ENCODE measurements around the gene SLC37A4.
"Not testable (repeated sequence)": the region's sequence is repeated elsewhere in the genome, so short reads cannot be mapped to it uniquely, and the experiment has no call there.

Gene SLC37A4

DNA sequence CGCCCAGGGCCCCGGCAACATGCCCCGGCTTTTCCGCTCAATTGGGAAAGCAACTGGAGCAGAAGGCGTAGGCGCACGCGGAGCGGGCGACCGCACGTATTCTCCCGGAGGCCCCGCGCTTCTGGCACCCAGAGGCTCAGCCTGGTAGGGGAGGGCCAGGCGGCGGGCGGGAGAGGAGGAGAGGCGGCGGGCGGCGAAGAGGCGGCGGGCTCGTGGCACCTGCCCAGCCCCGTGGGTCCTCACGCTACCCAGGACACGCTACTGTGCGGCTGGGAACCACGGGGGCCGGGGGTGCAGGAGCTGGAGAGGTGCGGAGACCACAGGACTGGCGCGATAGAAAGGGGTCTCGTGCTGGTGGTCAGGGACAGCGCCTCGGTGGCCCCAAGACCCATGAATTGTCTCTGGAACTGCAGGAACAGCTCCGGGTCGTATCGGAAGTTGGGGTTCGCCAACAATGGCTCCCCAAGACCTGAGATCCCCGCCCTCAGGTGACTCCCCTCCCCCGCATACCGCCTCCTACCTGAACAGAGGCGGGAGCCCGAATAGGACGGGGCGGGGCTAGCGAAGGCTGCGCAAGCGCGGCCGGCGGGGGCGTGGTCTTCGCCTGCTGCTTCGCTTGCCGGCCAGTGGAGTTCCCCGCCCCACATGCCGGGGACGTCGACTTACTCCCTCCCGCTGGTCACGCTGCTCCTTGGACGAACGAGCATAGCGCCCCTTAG is at the start of gene SLC37A4:
Gene SLC37A4, minus strand, starts transcription at position 549 of the 719 bp plus-strand sequence.
- DNase-seq (ENCODE audit: low spot score) = peak; percentile 99

DNA sequence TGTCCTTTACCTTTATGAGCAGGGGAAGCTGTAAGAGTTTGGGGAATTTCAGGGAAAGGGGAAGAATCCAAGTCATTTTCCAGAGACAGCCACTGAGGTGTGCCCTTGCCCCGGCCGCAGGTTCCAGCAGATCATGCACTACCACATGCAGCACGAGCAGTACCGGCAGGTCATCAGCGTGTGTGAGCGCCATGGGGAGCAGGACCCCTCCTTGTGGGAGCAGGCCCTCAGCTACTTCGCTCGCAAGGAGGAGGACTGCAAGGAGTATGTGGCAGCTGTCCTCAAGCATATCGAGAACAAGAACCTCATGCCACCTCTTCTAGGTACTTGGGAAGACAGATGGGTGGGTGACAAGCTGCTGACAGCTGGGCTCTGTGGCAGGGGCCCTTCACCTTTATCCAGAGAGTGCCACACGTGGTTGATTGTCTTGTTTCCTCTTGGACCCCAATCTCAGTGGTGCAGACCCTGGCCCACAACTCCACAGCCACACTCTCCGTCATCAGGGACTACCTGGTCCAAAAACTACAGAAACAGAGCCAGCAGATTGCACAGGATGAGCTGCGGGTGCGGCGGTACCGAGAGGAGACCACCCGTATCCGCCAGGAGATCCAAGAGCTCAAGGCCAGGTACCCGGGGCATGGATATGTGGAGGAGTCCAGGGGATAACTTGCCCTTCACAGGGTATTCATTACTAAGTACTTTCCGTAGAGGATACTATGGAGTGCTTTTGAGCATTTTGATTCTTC is 48.2 kb upstream of the SLC37A4 start:
- no peak for DNase-seq (ENCODE audit: low spot score)

DNA sequence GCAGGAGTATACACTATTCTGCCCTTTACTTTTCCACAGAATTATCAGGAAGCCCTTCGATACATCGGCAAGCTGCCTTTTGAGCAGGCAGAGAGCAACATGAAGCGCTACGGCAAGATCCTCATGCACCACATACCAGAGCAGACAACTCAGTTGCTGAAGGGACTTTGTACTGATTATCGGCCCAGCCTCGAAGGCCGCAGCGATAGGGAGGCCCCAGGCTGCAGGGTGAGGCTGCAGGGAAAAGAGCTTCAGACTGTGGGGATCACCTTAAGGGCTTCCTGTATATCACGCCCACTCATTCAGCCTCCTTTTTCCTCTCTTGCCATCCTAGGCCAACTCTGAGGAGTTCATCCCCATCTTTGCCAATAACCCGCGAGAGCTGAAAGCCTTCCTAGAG is 47.2 kb upstream of the SLC37A4 start:
- DNase-seq (ENCODE audit: low spot score) = no peak

DNA sequence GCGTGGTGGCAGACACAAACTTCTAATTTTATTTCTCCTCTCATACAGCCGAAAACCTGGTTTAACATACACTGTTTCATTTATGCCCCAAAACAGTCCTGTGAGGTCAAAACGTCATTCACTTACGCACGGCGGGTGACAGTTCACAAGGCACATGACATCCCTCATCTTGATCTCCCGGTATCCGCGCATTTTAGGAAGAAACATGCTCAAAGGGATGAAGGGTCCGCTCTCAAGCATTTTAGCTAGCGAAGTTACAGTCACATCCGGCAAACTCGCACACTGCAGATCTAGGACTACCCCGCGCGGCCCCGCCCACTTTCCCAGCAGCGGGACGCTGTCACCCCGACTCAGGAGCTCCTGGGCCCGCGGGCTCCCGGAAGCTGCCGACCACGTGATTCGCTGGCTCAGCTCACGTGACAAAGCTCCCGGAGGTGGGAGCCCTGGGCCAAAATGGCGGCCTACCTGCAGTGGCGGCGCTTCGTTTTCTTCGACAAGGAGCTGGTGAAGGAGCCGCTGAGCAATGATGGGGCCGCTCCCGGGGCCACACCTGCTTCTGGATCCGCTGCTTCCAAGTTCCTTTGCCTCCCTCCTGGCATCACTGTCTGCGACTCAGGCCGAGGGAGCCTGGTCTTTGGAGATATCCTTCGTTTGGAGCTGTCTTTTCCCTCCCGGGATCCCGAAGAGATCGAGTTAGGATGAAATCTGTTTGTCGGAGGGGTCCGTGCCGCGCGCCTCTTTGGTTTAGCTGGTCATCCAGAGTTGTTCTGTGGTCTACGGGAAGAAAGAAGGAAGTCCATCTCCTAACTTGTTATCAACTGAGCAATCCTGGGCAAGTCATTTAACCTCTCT is 36.9 kb upstream of the SLC37A4 start, which contains the start of gene VPS11:
Gene VPS11, plus strand, starts transcription at position 448 of the 852 bp plus-strand sequence. Its CDS starts 6 bp downstream, at position 454.
- peak; percentile 99 for DNase-seq (ENCODE audit: low spot score)

DNA sequence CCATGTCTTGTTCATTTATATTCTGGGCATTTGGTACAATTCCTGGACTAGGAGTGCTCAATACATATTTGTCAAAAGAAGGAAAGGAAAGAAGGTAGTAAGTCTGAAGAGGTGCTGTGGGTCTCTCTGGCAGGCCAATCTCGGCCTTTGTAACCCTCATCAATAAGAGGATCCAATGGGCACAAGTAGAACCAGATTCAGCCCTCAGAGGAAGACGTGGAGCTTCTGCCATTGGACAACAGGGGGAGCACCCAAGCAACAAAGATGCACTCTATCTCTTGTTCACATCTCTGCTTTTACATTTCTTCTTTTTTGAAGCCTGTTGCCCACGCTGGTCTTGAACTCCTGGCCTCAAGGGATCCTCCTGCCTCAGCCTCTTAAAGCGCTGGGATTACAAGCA is 34.7 kb upstream of the SLC37A4 start:
- peak; percentile 51 for DNase-seq (ENCODE audit: low spot score)

DNA sequence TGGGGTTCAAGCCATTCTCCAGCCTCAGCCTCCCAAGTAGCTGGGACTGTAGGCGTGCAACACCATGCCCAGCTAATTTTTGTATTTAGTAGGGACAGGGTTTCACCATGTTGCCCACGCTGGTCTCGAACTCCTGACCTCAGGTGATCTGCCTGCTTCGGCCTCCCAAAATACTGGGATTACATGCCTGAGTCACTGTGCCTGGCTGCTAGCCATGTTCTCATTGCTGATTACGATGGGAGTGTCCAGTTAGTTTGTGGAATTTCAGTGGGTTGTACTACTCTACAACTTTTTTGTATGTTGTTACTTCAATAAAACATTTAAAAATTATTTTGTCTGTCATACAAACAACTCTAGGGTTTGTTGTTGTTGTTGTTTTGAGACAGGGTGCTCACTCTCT is 32.1 kb upstream of the SLC37A4 start:
- DNase-seq (ENCODE audit: low spot score) = peak; percentile 37

DNA sequence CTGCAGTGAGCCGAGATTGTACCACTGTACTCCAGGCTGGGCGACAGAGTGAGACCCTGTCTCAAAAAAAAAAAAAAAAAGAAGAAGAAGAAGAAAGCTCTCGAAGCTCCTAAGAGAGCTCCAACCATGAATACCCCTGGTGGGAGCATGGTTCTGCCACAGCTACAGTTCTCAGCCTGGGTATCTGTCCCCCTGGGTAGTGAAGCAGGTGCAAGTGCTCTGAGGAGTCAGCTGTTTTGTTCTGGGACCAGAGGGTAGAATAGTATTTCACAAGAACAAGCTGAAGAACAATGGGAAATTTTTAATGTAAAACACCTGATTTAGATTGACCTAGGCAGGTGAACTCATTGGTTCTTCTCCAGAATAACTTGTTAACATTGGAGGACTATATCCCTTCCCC is 30.6 kb upstream of the SLC37A4 start:
- DNase-seq (ENCODE audit: low spot score) = no peak

DNA sequence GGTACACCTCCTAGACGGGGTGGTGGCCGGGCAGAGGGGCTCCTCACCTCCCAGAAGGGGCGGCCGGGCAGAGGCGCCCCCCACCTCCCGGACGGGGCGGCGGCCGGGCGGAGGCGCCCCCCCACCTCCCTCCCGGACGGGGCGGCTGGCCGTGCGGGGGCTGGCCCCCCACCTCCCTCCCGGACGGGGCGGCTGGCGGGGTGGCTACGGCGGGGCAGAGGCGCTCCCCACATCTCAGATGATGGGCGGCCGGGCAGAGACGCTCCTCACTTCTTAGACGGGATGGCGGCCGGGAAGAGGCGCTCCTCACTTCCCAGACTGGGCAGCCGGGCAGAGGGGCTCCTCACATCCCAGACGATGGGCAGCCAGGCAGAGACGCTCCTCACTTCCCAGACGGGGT is 28.5 kb upstream of the SLC37A4 start:
- not testable (repeated sequence) for DNase-seq (ENCODE audit: low spot score)

DNA sequence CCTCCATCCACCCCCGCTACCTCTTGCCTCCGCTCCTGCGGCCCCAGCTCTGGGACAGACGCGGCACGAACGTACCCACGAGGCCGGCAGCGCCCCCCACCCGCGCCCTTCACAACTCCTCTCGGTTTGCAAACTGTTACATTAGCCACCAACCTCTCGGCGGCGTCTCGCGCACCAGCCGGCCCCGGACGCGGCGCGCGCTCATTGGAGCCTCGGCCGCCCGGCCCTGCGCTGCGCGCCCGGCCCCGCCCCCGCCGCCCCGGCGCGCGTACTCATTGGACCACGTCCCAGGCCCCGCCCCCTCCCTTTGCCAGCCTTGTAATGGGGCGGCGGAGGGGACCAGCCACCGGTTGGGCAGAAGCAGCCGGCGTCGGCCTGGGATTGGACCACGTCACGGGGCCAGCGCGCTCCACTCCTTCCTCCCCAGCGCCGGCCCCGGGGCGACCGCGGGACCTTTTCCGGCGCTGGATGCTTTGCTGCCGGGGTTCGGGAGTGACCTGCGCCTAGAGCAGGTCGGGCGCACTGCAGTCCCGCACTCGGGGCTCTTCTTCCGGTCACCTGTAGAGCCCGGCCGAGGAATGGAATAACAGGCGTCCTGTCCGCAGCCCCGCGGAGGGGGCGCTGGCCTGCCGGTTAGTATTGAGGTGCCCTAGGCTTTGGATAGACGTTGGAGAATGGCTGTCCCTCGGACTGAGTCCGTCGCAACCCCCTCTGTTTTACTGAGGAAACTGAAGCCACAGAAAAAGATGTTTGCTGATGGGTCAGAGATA is 26.5 kb upstream of the SLC37A4 start, which contains the start of gene HYOU1:
Gene HYOU1, minus strand, starts transcription at position 206 of the 770 bp plus-strand sequence. CDS start 1,045 bp downstream, outside the sequence.
- peak; percentile 98 for DNase-seq (ENCODE audit: low spot score)

DNA sequence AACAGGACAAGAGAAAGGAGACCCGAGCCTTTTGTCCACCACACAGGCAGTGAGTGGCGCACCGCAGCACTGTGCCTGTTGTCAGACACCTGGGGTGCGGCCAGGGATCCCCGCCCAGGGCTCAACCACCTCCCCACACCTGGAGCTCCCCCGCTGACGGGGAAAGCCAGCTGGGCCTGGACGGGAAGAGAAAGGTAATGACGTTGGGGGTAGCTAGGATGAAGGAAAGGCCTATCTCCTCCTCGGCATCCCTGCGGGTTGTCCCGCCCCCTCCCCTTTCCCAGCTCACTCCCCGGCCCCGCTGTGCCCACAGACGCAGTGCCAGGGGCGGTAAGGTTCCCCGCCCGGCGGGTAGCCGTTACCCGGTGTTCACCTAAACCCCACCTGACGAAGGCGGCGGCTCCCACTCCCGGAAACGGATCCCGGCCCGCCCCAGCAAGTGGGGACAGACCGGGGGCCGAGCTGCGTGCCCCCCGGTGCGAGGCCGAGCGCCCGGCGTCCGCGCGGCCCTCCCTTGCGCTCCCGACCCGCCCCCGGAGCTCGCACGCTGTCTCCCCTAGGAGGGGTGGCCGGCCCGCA is 25.8 kb upstream of the SLC37A4 start:
- DNase-seq (ENCODE audit: low spot score) = peak; percentile 13

DNA sequence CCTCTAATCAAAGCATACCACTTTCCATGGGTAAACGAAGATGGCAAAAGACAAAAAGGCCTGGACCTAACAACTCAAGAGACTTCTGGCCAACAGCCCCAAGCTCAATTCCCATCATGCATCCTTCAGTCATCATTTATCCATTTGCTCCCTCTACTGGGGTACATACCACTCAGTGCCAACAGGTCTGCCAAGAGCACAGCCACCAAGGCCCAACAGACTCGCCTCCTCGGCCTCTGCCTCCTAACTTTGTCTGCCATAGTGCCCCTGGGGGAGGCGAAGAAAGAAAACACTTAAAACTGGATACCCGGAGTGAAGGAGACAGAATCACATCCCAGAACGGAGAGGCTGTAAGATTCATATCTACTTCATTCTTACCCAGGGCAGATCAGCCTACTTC is 25.2 kb upstream of the SLC37A4 start:
- peak; percentile 48 for DNase-seq (ENCODE audit: low spot score)

DNA sequence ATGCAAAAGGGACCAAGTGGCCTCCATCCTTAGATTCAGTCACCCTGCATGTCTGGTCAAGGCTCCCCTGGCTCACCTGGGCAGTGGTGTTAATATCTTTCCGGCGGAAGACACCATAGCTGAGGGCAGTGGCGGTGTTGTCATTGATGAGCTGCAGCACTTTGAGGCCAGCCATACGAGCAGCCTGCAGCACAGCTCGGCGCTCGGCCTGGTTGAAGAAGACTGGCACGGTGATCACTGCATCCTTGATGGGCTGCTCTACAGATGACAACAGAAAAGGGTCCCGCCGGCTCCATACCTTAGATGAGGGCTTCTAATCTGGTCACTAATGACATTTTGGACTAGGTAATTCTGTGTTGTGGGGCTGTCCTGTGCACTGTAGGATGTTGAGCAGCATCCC is 23.7 kb upstream of the SLC37A4 start:
- no peak for DNase-seq (ENCODE audit: low spot score)

DNA sequence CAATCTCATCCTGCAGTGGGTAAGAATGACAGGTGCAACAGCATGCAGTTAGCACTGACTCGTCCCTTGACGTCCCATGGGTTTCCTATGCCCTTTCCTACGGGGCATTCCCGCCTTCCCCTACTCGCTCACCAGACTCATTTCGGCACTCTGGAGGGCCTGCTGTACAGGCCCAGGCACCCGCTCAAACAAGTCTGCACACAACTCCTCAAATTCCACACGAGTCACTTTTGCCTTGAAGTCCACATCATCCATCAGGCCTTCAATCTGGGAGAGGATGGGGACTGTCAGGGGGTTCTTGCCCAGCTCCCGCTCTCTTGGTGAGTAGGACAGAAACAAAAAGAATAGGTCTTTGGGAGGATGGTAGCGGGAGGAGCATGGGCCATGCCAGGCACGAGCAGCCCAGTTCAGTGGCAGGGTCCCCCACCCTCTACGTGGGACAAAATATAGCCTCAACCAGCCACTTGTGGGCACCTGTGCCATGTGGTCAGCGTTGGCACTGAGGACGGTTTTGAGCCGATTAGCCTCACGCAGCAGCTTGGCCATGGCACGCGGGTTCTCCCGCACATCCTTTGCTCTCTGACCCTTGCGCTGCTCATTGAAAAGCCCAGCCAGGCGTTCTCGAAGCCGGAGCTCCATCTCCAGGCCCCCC is 21.6 kb upstream of the SLC37A4 start:
- DNase-seq (ENCODE audit: low spot score) = no peak

DNA sequence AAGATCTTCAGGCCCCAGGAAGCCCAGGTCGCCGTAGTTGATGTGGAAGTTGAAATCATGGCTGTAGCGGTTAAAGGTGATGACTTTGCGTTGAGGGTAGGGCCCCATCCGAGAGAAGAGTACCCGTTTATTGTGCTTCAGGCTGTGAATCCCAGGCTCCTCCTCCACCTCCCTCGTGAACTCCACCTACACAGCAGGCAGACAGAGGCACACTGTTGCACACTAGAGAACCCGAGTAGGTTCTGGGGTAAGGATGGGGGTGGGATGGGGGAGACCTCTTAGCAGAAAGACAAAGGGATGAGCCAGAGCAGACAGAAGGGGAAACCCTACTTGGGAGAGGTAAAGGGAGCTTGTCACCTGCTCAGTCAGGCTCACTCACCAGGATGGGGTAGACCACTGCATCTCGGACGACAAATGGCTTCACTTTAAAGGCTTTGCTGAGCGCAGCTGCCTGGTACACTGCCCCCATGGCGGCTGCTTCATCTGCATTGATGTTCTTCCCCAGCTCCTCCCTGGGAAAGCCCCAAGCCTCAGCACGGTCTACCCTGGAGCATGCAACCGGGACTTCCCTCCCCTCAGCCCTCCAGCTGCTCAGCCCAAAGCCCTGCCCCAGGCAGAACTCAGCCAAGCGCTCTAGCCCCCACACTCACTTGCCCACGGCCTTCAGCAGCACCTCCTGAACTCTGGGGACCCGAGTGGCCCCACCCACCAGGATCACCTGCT is 20.9 kb upstream of the SLC37A4 start:
- DNase-seq (ENCODE audit: low spot score) = no peak

DNA sequence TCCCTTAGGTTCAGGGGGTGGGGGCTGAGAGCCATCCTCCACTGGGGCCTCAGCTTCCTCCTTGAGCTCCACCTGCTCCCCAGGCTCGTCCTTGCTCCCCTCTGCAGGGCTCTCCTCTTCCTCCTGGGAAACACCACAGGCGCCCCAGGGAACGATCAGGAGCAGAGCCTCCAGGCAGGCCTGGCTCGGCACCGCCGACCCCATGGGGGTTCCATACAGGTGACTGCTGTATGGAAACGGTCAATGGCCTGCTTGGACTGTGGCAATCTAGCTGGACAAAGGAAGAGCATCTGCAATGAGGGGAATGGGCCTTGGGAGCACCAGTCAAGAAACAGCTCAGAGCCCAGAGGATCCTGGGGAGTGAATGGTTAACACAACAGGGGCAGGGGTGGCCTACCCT is 18.4 kb upstream of the SLC37A4 start:
- DNase-seq (ENCODE audit: low spot score) = no peak

DNA sequence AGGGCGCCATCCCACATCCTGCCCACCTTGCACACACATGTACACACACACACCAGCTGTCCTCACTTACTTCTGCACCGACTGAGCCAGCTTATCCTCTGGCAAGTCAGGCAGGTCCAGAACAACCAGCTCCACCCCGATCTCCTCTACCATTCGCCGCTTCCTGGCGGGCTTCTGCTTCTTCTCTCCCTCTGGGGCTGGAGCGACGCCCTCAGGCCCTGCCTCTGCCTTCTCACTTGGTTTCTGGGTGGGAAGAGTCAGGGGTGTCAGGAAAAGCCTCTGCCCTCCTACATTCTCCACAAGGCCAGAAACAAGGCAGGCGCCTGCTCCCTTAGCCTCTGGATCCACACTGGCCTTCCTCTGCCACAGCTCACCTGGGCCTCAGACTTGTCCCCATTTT is 18.0 kb upstream of the SLC37A4 start:
- no peak for DNase-seq (ENCODE audit: low spot score)

DNA sequence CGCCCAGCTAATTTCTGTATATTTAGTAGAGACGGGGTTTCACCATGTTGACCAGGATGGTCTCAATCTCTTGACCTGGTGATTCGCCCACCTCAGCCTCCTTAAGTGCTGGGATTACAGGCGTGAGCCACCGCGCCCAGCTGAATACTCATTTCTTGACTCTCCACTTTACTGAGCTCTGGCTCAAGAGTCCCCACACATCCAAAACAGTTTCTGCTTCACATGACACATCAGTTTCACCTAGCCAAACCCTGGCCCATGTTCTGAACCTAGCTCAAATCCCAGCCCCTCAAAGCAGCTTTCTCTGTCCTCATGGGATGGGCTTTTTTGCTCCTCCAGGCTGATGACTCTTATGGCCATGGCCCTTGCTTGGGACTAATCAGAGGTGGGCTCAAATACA is 16.5 kb upstream of the SLC37A4 start:
- DNase-seq (ENCODE audit: low spot score) = no peak

DNA sequence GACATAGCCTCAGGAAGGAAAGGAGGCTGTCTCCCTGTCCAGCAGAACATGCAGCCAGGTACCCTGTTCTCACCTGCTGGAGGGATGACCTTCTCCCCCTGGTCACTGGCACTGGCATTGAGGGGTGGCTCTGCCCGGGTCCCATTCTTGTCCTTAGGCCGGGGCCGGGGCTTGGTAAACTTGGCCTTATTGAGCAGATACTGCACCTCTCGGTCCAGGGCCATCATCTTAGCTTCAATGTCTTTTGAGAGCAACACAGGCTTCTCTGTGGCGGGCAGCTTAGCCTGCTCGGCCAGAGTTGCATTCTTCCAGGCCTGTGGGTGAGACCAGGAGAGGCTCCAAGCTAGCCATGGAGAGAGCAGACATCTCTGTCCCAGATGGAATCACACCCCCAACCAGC is 15.8 kb upstream of the SLC37A4 start:
- no peak for DNase-seq (ENCODE audit: low spot score)

DNA sequence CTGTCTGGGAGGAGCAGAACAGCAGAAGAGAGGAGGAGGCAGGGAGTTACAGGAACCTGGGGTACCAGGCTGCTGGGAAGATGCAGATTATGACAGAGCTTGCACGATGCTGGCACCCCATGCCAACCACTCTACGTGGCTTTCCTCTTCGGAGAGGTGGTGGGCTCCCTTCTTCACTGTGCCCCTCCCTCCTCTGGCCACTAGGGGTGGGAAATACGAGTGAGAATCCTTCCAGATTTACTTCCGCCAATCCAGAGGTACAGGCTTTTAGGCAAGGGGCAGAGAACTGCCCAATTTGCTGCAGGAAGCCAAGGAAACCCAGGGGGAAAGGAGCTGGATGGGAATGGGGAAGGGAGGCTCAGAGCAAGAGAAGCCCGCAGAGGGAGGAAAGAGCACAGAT is 14.0 kb upstream of the SLC37A4 start:
- no peak for DNase-seq (ENCODE audit: low spot score)

DNA sequence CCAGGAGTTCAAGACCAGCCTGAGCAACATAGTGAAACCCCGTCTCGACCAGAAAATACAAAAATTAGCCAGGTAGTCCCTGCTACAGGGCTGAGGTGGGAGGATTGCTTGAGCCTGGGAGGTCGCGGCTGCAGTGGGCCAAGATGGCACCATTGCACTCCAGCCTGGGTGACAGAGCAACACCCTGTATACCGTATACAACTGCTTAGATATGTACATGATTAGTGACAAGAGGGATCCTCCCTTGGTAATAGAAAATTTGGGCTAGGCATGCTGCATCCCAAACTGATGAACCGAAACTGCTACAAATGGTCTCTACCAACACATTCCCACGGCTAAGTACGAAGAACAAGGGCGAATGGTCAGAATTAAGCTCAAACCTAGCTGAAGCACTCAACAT is 12.2 kb upstream of the SLC37A4 start:
- DNase-seq (ENCODE audit: low spot score) = no peak

All from AG08395 (cell line).